HepG2 (cell line): Measurements from ENCODE around the gene SCN7A. TPM values are rescaled to one million over a fixed set of nuclear protein-coding genes. Genes with fewer than 3 reads are reported as not detected.
A peak's percentile ranks its signal among the peaks of the same experiment; 100 is the strongest.

Source experiments
- DR1 ChIP-seq: sonication (generic); formaldehyde crosslinking; IDR thresholded peaks from 2 replicates; pipeline ENCODE4 v1.8.0; 2021; ENCODE audit warnings: mild to moderate bottlenecking, missing genetic modification reagents, inconsistent platforms
- GABPB1 ChIP-seq: IDR thresholded peaks from 2 replicates; pipeline ENCODE4 v1.6.1; 2016; ENCODE audit warnings: mild to moderate bottlenecking, missing genetic modification reagents, moderate library complexity, missing compliant biosample characterization
- MED13 ChIP-seq: sonication (generic); formaldehyde crosslinking; IDR thresholded peaks from 2 replicates; pipeline ENCODE4 v1.5.0; 2020; ENCODE audit warnings: missing genetic modification reagents
- MTF2 ChIP-seq: sonication (generic); formaldehyde crosslinking; IDR thresholded peaks from 2 replicates; pipeline ENCODE4 v1.5.0; 2020; ENCODE audit warnings: missing genetic modification reagents, borderline replicate concordance
- NFE2 ChIP-seq: sonication (generic); formaldehyde crosslinking; IDR thresholded peaks from 2 replicates; pipeline ENCODE4 v1.4.0; 2020; ENCODE audit warnings: missing genetic modification reagents
- SKI ChIP-seq: fragments of 450-650 bp; IDR thresholded peaks from one replicate; pipeline ENCODE4 v1.6.1; 2018; ENCODE audit warnings: mild to moderate bottlenecking; ENCODE audit not compliant: partially characterized antibody
- TARDBP ChIP-seq: sonication (generic); formaldehyde crosslinking; IDR thresholded peaks from 2 replicates; pipeline ENCODE4 v1.8.0; 2022; ENCODE audit warnings: mild to moderate bottlenecking, missing genetic modification reagents
- TBX3 ChIP-seq: fragments of 450-650 bp; IDR thresholded peaks from 2 replicates; pipeline ENCODE4 v1.6.1; 2017; ENCODE audit warnings: antibody characterized with exemption, mild to moderate bottlenecking, inconsistent platforms, borderline replicate concordance
- U2AF1 ChIP-seq: fragments of 200-400 bp; formaldehyde crosslinking; optimal IDR thresholded peaks from 2 replicates; pipeline ENCODE3; 2017; ENCODE audit warnings: mild to moderate bottlenecking, low read depth, low read length
- ZBTB7A ChIP-seq: sonication (generic); formaldehyde crosslinking; IDR thresholded peaks from 2 replicates; pipeline ENCODE4 v1.8.0; 2022; ENCODE audit warnings: mild to moderate bottlenecking, missing genetic modification reagents
- ZFP41 ChIP-seq: sonication (generic); formaldehyde crosslinking; IDR thresholded peaks from 2 replicates; pipeline ENCODE4 v1.4.0; 2020; ENCODE audit warnings: mild to moderate bottlenecking, missing genetic modification reagents, borderline replicate concordance
- ZNF225 ChIP-seq: sonication (generic); formaldehyde crosslinking; IDR thresholded peaks from 2 replicates; pipeline ENCODE4 v1.4.0; 2020; ENCODE audit warnings: mild to moderate bottlenecking, missing genetic modification reagents
- ZNF235 ChIP-seq: sonication (generic); formaldehyde crosslinking; IDR thresholded peaks from 2 replicates; pipeline ENCODE4 v1.8.1; 2023; ENCODE audit warnings: mild to moderate bottlenecking, missing genetic modification reagents, borderline replicate concordance
- ZNF333 ChIP-seq: sonication (generic); formaldehyde crosslinking; IDR thresholded peaks from 2 replicates; pipeline ENCODE4 v1.4.0; 2020; ENCODE audit warnings: mild to moderate bottlenecking, missing genetic modification reagents, borderline replicate concordance
- ZNF510 ChIP-seq: sonication (generic); formaldehyde crosslinking; IDR thresholded peaks from 2 replicates; pipeline ENCODE4 v1.4.0; 2020; ENCODE audit warnings: low read depth, mild to moderate bottlenecking, missing genetic modification reagents
- ZNF878 ChIP-seq: sonication (generic); formaldehyde crosslinking; IDR thresholded peaks from 2 replicates; pipeline ENCODE4 v1.8.1; 2023; ENCODE audit warnings: mild to moderate bottlenecking, missing genetic modification reagents, moderate library complexity
- ZSCAN25 ChIP-seq: sonication (generic); formaldehyde crosslinking; IDR thresholded peaks from 2 replicates; pipeline ENCODE4 v1.8.0; 2022; ENCODE audit warnings: mild to moderate bottlenecking, missing genetic modification reagents
- polyA plus RNA-seq, 8 experiments: library from polyadenylated mRNA; depleted of rRNA in 3 of 8; stranded (reverse) in 7 of 8; unstranded in 1 of 8; fragments of >200 nt; fragmentation: Illumina TruSeq in 4 of 8; extraction: Trizol in 4 of 8; gene quantifications; 2 replicates each; pipeline versions ENCODE4 v1.2.1 to v1.2.3, GENCODE V29; 2011 to 2016; ENCODE audit warnings: low read depth in 4 of 8, missing spikeins in 1 of 8, mixed read lengths in 1 of 8; ENCODE audit not compliant: insufficient read depth in 1 of 8
- total RNA-seq, 5 experiments: library from RNA; depleted of rRNA; stranded (reverse); fragments of >200 nt; fragmentation: Illumina TruSeq; extraction: Trizol; gene quantifications; 2 replicates each; pipeline ENCODE4 v1.2.3, GENCODE V29; 2016; ENCODE audit warnings: low read depth in 1 of 5
- TF ChIP-seq, protein P1 (sequence below): sonication (generic); formaldehyde crosslinking; IDR thresholded peaks from 2 replicates; pipeline ENCODE4 v1.5.1; 2020; ENCODE audit warnings: missing genetic modification reagents, mild to moderate bottlenecking, borderline replicate concordance
- TF ChIP-seq, protein P2 (sequence below): sonication (generic); formaldehyde crosslinking; IDR thresholded peaks from 2 replicates; pipeline ENCODE4 v1.8.0; 2022; ENCODE audit warnings: mild to moderate bottlenecking, missing genetic modification reagents, moderate library complexity
- TF ChIP-seq, protein P3 (sequence below): IDR thresholded peaks from 2 replicates; pipeline ENCODE4 v1.6.1; 2016; ENCODE audit warnings: missing genetic modification reagents, missing compliant biosample characterization
- TF ChIP-seq, protein P4 (sequence below): sonication (generic); formaldehyde crosslinking; IDR thresholded peaks from 2 replicates; pipeline ENCODE4 v1.4.0; 2020; ENCODE audit warnings: missing genetic modification reagents
- TF ChIP-seq, protein P5 (sequence below): sonication (generic); formaldehyde crosslinking; IDR thresholded peaks from 2 replicates; pipeline ENCODE4 v1.8.0; 2022; ENCODE audit warnings: missing genetic modification reagents, mild to moderate bottlenecking, inconsistent platforms, borderline replicate concordance

Gene SCN7A
- total and polyA plus RNA-seq, 2 of the 13 experiments (the other 11 are each of a cell fraction or from before 2014, with no cell fraction given), result 0.01 TPM; not detected in 1

DNA sequence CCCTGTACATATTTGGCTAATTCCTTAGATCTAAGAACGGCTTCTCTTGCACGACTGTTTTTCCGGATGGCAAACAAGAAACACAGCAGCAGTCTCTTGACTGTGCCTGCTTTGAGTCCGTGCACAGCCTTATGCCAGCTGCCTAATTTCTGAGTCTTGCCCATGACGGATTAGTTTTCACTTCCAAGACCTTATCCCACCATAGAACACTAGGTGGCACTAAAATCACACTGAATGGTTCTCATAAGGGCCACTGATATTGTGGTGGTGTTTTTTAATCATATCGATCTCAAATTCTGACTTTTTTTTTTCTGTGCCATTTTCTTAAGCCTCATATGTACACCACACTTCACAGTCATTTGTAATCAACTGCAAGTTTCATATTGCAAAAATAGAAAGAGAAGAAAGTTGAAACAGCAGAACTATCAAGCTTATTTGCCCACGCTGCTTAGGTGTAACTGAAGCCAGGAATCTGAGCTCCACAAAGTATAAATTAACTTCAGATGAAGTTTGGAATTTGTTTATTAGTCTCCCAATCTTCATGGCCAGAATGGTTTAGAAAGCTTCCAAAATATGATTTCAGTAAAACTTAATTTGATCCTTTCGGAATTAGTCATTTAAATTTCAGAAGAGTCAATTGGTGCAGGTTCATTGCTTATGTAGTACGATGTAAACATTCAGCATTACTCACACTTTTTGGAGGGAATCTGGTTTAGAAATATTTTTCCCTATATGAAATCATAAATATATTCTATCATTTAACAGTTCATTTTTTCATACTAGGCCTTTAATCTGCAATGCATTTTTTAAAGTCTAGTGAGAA, 45.5 kb upstream of the SCN7A start (continued):
- TF ChIP-seq, protein P1, sequence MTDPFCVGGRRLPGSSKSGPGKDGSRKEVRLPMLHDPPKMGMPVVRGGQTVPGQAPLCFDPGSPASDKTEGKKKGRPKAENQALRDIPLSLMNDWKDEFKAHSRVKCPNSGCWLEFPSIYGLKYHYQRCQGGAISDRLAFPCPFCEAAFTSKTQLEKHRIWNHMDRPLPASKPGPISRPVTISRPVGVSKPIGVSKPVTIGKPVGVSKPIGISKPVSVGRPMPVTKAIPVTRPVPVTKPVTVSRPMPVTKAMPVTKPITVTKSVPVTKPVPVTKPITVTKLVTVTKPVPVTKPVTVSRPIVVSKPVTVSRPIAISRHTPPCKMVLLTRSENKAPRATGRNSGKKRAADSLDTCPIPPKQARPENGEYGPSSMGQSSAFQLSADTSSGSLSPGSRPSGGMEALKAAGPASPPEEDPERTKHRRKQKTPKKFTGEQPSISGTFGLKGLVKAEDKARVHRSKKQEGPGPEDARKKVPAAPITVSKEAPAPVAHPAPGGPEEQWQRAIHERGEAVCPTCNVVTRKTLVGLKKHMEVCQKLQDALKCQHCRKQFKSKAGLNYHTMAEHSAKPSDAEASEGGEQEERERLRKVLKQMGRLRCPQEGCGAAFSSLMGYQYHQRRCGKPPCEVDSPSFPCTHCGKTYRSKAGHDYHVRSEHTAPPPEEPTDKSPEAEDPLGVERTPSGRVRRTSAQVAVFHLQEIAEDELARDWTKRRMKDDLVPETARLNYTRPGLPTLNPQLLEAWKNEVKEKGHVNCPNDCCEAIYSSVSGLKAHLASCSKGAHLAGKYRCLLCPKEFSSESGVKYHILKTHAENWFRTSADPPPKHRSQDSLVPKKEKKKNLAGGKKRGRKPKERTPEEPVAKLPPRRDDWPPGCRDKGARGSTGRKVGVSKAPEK, result 0 out of 2 replicates have a peak, but pooled peaks have one; percentile 33
- TF ChIP-seq TBX3, result no peak
- TF ChIP-seq MTF2, result no peak
- no peak for TF ChIP-seq DR1 (CRISPR knock-in tag)
- no peak for TF ChIP-seq ZNF510 (CRISPR knock-in tag)
- no peak for TF ChIP-seq ZFP41 (CRISPR knock-in tag)
- no peak for TF ChIP-seq ZNF225 (CRISPR knock-in tag)
- TF ChIP-seq, protein P2, sequence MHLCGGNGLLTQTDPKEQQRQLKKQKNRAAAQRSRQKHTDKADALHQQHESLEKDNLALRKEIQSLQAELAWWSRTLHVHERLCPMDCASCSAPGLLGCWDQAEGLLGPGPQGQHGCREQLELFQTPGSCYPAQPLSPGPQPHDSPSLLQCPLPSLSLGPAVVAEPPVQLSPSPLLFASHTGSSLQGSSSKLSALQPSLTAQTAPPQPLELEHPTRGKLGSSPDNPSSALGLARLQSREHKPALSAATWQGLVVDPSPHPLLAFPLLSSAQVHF, result no peak
- TF ChIP-seq, protein P3, sequence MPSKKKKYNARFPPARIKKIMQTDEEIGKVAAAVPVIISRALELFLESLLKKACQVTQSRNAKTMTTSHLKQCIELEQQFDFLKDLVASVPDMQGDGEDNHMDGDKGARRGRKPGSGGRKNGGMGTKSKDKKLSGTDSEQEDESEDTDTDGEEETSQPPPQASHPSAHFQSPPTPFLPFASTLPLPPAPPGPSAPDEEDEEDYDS, result peak; percentile 28; the same call in 1 of the 2 replicates
- no peak for TF ChIP-seq ZNF878 (CRISPR knock-in tag)
- no peak for TF ChIP-seq ZBTB7A
- no peak for TF ChIP-seq GABPB1
- TF ChIP-seq TARDBP (CRISPR knock-in tag), result no peak
- TF ChIP-seq ZNF333 (CRISPR knock-in tag), result no peak
- no peak for TF ChIP-seq U2AF1
- TF ChIP-seq, protein P4, sequence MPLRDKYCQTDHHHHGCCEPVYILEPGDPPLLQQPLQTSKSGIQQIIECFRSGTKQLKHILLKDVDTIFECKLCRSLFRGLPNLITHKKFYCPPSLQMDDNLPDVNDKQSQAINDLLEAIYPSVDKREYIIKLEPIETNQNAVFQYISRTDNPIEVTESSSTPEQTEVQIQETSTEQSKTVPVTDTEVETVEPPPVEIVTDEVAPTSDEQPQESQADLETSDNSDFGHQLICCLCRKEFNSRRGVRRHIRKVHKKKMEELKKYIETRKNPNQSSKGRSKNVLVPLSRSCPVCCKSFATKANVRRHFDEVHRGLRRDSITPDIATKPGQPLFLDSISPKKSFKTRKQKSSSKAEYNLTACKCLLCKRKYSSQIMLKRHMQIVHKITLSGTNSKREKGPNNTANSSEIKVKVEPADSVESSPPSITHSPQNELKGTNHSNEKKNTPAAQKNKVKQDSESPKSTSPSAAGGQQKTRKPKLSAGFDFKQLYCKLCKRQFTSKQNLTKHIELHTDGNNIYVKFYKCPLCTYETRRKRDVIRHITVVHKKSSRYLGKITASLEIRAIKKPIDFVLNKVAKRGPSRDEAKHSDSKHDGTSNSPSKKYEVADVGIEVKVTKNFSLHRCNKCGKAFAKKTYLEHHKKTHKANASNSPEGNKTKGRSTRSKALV (CRISPR knock-in tag), result no peak
- TF ChIP-seq ZSCAN25, result no peak
- TF ChIP-seq MED13 (CRISPR knock-in tag), result no peak
- TF ChIP-seq, protein P5, sequence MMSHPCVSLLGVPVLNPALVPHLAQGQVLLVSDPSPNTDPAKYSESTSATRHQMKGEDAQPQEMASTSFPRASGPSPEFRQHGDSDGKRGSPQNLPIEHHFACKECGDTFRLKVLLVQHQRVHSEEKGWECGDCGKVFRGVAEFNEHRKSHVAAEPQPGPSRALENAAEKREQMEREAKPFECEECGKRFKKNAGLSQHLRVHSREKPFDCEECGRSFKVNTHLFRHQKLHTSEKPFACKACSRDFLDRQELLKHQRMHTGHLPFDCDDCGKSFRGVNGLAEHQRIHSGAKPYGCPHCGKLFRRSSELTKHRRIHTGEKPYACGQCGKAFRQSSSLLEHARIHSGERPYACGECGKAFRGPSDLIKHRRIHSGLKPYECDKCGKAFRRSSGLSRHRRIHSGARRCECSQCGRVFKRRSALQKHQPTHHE (CRISPR knock-in tag), result no peak
- no peak for TF ChIP-seq NFE2
- TF ChIP-seq ZNF235 (CRISPR knock-in tag), result no peak
- no peak for TF ChIP-seq SKI
